BLaER1 treated with 17β-estradiol and CSF1 and Interleukin-3, amounts not matched to agents 10 nM and 100 nM (cell line): ENCODE data around the gene TANGO2.

Experiments used
- H3K27ac ChIP-seq, 11 experiments: shearing (Covaris generic); formaldehyde crosslinking; 2 replicates each; pipeline ENCODE4 v1.8.1; 2022
- H3K27me3 ChIP-seq, 11 experiments: shearing (Covaris generic); formaldehyde crosslinking; 2 replicates each; pipeline ENCODE4 v1.8.1; 2022
- H3K36me3 ChIP-seq, 11 experiments: shearing (Covaris generic); formaldehyde crosslinking; 2 replicates each; pipeline ENCODE4 v1.8.1; 2022
- H3K4me1 ChIP-seq, 10 experiments: shearing (Covaris generic); formaldehyde crosslinking; 2 replicates each; pipeline ENCODE4 v1.8.1; 2022
- H3K4me2 ChIP-seq, 11 experiments: shearing (Covaris generic); formaldehyde crosslinking; 2 replicates each; pipeline ENCODE4 v1.8.1; 2022
- H3K4me3 ChIP-seq, 10 experiments: shearing (Covaris generic); formaldehyde crosslinking; 2 replicates each; pipeline ENCODE4 v1.8.1; 2022
- H3K9ac ChIP-seq, 11 experiments: shearing (Covaris generic); formaldehyde crosslinking; 2 replicates each; pipeline ENCODE4 v1.8.1; 2022
- H3K9me3 ChIP-seq, 11 experiments: shearing (Covaris generic); formaldehyde crosslinking; replicated peaks in 1 of 11; 2 replicates each; pipeline ENCODE4 v1.8.1; 2022
- H4K20me1 ChIP-seq, 11 experiments: shearing (Covaris generic); formaldehyde crosslinking; 2 replicates each; pipeline ENCODE4 v1.8.1; 2022
- Cebpa-rat ChIP-seq, 11 experiments: shearing (Covaris generic); IDR thresholded peaks; 2 replicates each; pipeline ENCODE4 v1.8.1; 2022

Gene TANGO2

GRCh38 chr22:19981171-19981960 lies 39.5 kb upstream of the TANGO2 start:
- Histone ChIP-seq H3K27me3 (no peaks in the 10 kb centered on the region), H3K27ac (no peak overlapping the region), H3K9me3 (no peaks in the 10 kb centered on the region), H3K4me3 (no peak overlapping the region), H4K20me1 (peaks cover 0 to 90% (median 44%) of the 10 kb centered on the region in 11 experiments; a peak in 19 of 22 replicates), H3K36me3 (peaks cover 0 to 49% (median 36%) of the 10 kb centered on the region in 11 experiments; a peak in 15 of 22 replicates), H3K4me2 (no peak overlapping the region), H3K4me1 (peaks cover 4 to 56% (median 44%) of the 10 kb centered on the region in 10 experiments; a peak in 19 of 20 replicates), H3K9ac (no peak overlapping the region)
- TF ChIP-seq Cebpa-rat (IDR thresholded peaks at IDR 0.05) = no peak

DNA sequence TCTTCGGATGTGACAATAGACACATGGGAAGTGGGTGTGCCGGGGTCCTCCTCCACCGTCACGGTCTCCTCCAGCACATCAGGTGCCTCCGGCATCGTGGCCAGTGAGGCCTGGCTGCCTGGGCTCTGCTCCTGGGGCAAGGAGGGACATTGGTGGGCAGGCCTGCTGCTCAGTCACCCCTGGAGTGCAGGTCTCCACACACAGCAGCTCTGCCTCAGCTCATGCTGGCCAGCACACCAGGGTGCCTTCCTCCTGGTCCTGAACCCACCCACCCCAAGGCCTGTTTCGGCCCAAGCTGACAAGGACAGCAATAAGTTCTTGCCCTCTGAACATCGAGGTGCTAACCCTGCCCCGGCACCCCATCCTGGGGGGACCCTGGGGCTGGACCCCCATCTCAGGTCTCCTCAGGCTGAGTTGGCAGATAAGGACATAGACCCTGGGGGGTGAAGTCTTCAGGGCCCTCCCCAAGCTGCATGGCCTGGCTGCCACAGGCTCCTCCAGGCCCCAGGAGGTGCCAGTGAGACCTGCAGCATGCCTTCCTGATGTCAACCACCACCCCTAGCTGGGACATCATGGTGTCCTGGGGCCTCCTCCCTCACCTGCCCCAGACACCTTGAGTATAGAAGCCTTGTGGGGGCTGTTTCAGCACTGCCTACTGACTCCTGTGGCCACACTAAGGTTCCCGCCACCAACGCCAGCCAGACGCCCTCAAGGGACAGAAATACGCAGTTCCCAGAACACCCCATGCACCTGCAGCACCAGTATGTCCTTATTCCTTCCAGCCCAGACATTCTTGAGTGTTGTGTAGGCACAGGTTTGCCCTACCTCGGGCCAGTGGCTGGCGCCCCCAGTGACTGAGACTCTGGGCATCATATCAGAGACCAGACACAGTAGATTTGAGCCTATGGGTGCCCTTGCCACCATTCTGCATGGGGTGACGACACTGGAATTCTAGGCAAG lies 38.7 kb upstream of the TANGO2 start:
- H3K4me1 ChIP-seq = peaks cover 6 to 50% (median 46%) of the 10 kb centered on the region in 10 experiments; a peak in 19 of 20 replicates
- no peak for TF ChIP-seq Cebpa-rat (IDR thresholded peaks at IDR 0.05)
- peak overlapping the region in 7 of 11 experiments; percentile 98 to 100 (median 100); a peak in 9 of 22 replicates for H3K4me2 ChIP-seq
- H3K27me3 ChIP-seq = no peaks in the 10 kb centered on the region
- H3K27ac ChIP-seq = peak overlapping the region in 1 of 11 experiments; percentile 58; a peak in 1 of 22 replicates
- peaks cover 0 to 46% (median 36%) of the 10 kb centered on the region in 11 experiments; a peak in 15 of 22 replicates for H3K36me3 ChIP-seq
- H3K9me3 ChIP-seq = no peaks in the 10 kb centered on the region
- peak overlapping the region in 4 of 11 experiments; percentile 6 to 51 (median 9); a peak in 2 of 22 replicates for H3K9ac ChIP-seq
- no peak overlapping the region for H3K4me3 ChIP-seq
- H4K20me1 ChIP-seq = peaks cover 0 to 85% (median 44%) of the 10 kb centered on the region in 11 experiments; a peak in 19 of 22 replicates

DNA sequence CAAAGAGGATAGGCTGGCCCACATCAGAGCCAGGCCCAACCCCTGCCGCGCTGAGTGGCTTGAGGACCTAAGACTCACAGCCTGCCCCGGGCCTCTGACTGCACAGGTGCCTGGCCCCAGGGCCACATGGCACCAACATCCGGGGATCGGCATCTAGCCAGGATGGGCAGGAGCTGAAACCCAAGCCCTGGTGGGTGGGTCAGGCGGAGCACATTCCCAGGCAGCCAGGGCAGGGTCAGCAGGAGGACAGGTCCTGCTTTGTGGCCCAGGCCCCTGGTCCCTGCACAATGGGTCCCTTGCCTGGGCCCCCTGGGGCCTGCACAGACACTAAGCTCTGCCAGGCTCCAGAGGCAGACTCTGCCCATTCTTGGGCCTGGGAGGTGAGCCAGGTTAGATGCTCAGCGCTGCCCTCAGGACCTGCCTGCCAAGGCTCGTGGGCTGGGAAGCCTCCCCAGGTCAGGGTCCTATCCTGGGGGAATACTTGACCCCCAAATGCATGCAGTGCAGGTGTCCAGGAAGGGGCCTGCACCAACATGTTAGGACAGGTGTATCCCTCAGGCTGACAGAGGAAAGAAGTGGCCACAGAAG lies 37.8 kb upstream of the TANGO2 start:
- H3K9me3 ChIP-seq = no peaks in the 10 kb centered on the region
- H3K4me3 ChIP-seq = no peak overlapping the region
- peak overlapping the region in 2 of 11 experiments; percentile 35 to 58; a peak in 2 of 22 replicates for H3K27ac ChIP-seq
- H3K9ac ChIP-seq = peak overlapping the region in 6 of 11 experiments; percentile 13 to 51 (median 30); a peak in 6 of 22 replicates
- H3K4me1 ChIP-seq = peaks cover 6 to 51% (median 47%) of the 10 kb centered on the region in 10 experiments; a peak in 19 of 20 replicates
- peak overlapping the region in 9 of 11 experiments; percentile 4 to 100 (median 99); a peak in 15 of 22 replicates for H3K4me2 ChIP-seq
- H4K20me1 ChIP-seq = peaks cover 0 to 82% (median 44%) of the 10 kb centered on the region in 11 experiments; a peak in 19 of 22 replicates
- H3K36me3 ChIP-seq = peaks cover 0 to 41% (median 36%) of the 10 kb centered on the region in 11 experiments; a peak in 15 of 22 replicates
- no peaks in the 10 kb centered on the region for H3K27me3 ChIP-seq
- TF ChIP-seq Cebpa-rat (IDR thresholded peaks at IDR 0.05) = no peak

- Histone ChIP-seq H3K4me2 (peak overlapping the region in 10 of 11 experiments; percentile 4 to 100 (median 98); a peak in 15 of 22 replicates), H3K4me1 (peaks cover 6 to 51% (median 47%) of the 10 kb centered on the region in 10 experiments; a peak in 19 of 20 replicates), H3K27me3 (no peaks in the 10 kb centered on the region), H3K9me3 (no peaks in the 10 kb centered on the region), H4K20me1 (peaks cover 0 to 79% (median 44%) of the 10 kb centered on the region in 11 experiments; a peak in 19 of 22 replicates), H3K9ac (peak overlapping the region in 6 of 11 experiments; percentile 13 to 51 (median 30); a peak in 9 of 22 replicates), H3K4me3 (no peak overlapping the region), H3K36me3 (peaks cover 0 to 35% (median 30%) of the 10 kb centered on the region in 11 experiments; a peak in 15 of 22 replicates), H3K27ac (peak overlapping the region in 2 of 11 experiments; percentile 35 to 58; a peak in 4 of 22 replicates)
- no peak for TF ChIP-seq Cebpa-rat (IDR thresholded peaks at IDR 0.05)
Measured at GRCh38 chr22:19983741-19984140, 37.2 kb upstream of the TANGO2 start.

- peak overlapping the region in 5 of 11 experiments; percentile 13 to 51 (median 30); a peak in 6 of 22 replicates for H3K9ac ChIP-seq
- no peak for TF ChIP-seq Cebpa-rat (IDR thresholded peaks at IDR 0.05)
- H3K27me3 ChIP-seq = no peaks in the 10 kb centered on the region
- H3K9me3 ChIP-seq = no peaks in the 10 kb centered on the region
- peaks cover 0 to 29% (median 25%) of the 10 kb centered on the region in 11 experiments; a peak in 15 of 22 replicates for H3K36me3 ChIP-seq
- peaks cover 6 to 55% (median 47%) of the 10 kb centered on the region in 10 experiments; a peak in 19 of 20 replicates for H3K4me1 ChIP-seq
- no peak overlapping the region for H3K4me3 ChIP-seq
- H3K27ac ChIP-seq = peak overlapping the region in 2 of 11 experiments; percentile 35 to 58; a peak in 4 of 22 replicates
- peaks cover 0 to 76% (median 44%) of the 10 kb centered on the region in 11 experiments; a peak in 19 of 22 replicates for H4K20me1 ChIP-seq
- H3K4me2 ChIP-seq = peak overlapping the region in 10 of 11 experiments; percentile 4 to 100 (median 98); a peak in 15 of 22 replicates
Measured at GRCh38 chr22:19984201-19984753, 36.6 kb upstream of the TANGO2 start.

DNA sequence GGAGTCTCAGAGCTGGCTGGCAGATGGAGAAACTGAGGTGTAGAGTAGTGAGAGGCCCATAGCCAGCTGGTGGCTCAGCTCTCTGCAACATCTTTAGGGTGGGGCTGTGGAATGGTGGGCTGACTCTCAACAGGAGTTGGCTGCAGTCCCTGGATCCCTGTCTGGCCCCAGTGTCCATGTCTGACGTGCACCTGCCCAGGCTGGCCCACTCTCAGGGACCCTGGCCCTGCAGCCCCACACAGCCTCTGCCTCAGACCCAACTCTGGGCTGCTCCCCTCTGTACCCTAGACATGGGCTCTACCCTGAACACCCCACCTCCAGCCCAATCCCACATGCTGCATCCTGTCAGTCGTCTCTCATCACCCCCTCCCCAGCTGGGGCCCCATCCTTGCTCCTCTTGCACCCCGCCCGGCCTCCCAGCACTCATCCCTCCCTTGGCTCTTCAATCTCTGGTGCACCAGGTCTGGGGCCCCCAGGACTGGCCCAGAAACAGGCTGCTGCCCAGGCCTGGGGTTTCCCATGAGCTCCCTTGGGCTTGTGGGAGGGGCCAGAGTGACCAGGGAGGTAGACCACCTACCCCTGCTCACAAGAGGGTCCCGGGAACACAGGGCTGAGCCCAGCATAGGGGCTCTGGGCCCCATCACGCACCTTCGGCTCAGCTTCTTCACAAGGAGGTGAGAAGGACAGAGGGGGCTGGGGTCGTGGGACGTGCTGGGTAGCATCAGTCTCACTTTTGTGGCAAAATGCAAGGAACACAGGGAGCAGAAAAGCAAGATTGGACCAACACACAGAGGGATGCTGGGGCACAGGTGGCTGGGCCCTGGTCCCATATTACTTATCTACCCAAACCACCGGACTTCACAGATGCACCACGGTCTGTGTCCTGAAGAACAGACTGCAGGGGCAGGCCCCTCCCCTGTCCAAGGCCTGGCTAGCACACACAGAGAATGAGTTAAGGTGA lies 35.8 kb upstream of the TANGO2 start:
- no peak for TF ChIP-seq Cebpa-rat (IDR thresholded peaks at IDR 0.05)
- Histone ChIP-seq H3K4me3 (peak overlapping the region in 5 of 10 experiments; percentile 76 to 90 (median 82); a peak in 4 of 20 replicates), H3K36me3 (peaks cover 0 to 21% (median 16%) of the 10 kb centered on the region in 11 experiments; a peak in 13 of 22 replicates), H3K27ac (0 out of 22 replicates have a peak overlapping the region, but pooled peaks of 1 of the 11 experiments have one; percentile 58), H3K9me3 (no peaks in the 10 kb centered on the region), H3K27me3 (no peaks in the 10 kb centered on the region), H3K4me1 (peaks cover 6 to 60% (median 47%) of the 10 kb centered on the region in 10 experiments; a peak in 19 of 20 replicates), H4K20me1 (peaks cover 0 to 75% (median 44%) of the 10 kb centered on the region in 11 experiments; a peak in 19 of 22 replicates), H3K9ac (peak overlapping the region in 6 of 11 experiments; percentile 83 to 94 (median 86); a peak in 8 of 22 replicates), H3K4me2 (peak overlapping the region in 10 of 11 experiments; percentile 90 to 100 (median 100); a peak in 20 of 22 replicates)
